Measurements from ENCODE around the gene POLR2L. TPM values are rescaled to one million over a fixed set of nuclear protein-coding genes. Genes with fewer than 3 reads are reported as not detected.

Gene POLR2L
- total RNA-seq (2014; rRNA removed; shearing (Covaris generic); ENCODE audit: low replicate concordance): 113 and 203 TPM in 2 replicates

GRCh38 chr11:842370-843002, at the start of gene POLR2L, which contains the start of gene TSPAN4:
Gene POLR2L, minus strand, starts transcription at chr11:842529. Its CDS starts 21 bp downstream, at chr11:842508.
Gene TSPAN4, plus strand, starts transcription at chr11:842852. Its CDS starts 7,453 bp downstream, at chr11:850305.
- peaks cover 24% of the 10 kb centered on the region for H3K4me1 ChIP-seq (ENCODE audit: low read length)
- H4K20me1 ChIP-seq (ENCODE audit: insufficient read depth, low read depth, low read length): peaks cover 31% of the 10 kb centered on the region; the same call in 1 of the 2 replicates
- peak within 1 kb of the TSS; percentile 87; the same call in 1 of the 2 replicates for H2AFZ ChIP-seq (ENCODE audit: low read length)
- H3K4me2 ChIP-seq (ENCODE audit: low read depth, low read length, poor library complexity, severe bottlenecking): peak within 1 kb of the TSS; percentile 85
- H3K27me3 ChIP-seq (ENCODE audit: low read length): no peaks in the 10 kb centered on the region
- peak; percentile 96 for DNase-seq
- no peaks in the 10 kb centered on the region for H3K9me2 ChIP-seq (replicated peaks; ENCODE audit: insufficient read depth, low read length)
- H3K4me3 ChIP-seq (ENCODE audit: low read length): peak within 1 kb of the TSS; percentile 99
- no peaks in the 10 kb centered on the region for H3K9me3 ChIP-seq (ENCODE audit: low read length)
- peaks cover 24% of the 10 kb centered on the region for H3K79me2 ChIP-seq (ENCODE audit: low read length)
- H3K27ac ChIP-seq (ENCODE audit: low read length): peak within 1 kb of the TSS; percentile 65
- H3K36me3 ChIP-seq (ENCODE audit: insufficient read depth, low read length): 0 out of 2 replicates have a peak, but pooled peaks cover 3% of the 10 kb centered on the region
- peak within 1 kb of the TSS; percentile 99 for H3K9ac ChIP-seq (ENCODE audit: low read length)

DNA sequence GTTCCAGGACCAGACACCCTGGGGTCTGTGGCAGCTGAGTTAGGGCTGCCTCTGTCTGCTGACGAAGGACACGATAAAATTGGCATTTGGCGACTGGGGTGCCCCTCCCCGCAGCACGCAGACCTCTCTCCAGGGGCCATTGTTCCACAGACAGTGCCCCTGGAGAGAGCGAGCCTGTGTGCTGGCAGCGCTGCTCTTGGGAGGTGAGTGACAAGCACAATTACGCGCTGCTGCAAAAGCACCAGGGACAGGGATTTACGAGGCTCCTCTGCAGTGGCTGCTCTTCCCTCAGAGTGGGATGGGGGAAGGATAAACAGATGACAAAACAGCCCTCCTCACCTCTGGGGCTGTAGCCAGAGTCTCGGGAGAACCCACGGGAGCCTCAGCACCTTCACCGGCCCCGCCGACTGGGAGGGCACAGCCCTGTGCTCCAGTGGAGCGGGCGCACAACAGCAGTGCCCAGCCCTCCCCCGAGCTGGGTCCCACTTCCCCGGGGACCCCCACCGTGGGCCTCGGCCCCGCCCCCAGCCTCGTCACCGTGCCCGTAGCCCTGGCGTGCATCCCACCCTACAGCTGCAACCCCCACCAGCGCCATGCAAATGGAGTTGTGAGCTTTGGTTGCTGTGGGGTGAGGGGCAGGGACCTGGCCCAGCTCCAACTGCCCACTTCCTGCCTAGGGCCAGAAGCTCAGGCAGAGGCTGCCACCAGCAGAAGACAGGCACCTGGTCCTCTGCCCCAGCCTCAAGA, 48.6 kb upstream of the POLR2L start:
- no peak for DNase-seq
- Histone ChIP-seq H3K4me3 (ENCODE audit: low read length) (no peak overlapping the region), H4K20me1 (ENCODE audit: insufficient read depth, low read depth, low read length) (no peaks in the 10 kb centered on the region), H3K4me2 (ENCODE audit: low read depth, low read length, poor library complexity, severe bottlenecking) (no peak overlapping the region), H3K4me1 (ENCODE audit: low read length) (no peaks in the 10 kb centered on the region), H3K9me2 (replicated peaks; ENCODE audit: insufficient read depth, low read length) (no peaks in the 10 kb centered on the region), H3K36me3 (ENCODE audit: insufficient read depth, low read length) (no peaks in the 10 kb centered on the region), H3K9me3 (ENCODE audit: low read length) (no peaks in the 10 kb centered on the region), H3K27ac (ENCODE audit: low read length) (no peak overlapping the region), H2AFZ (ENCODE audit: low read length) (no peak overlapping the region), H3K9ac (ENCODE audit: low read length) (no peak overlapping the region), H3K27me3 (ENCODE audit: low read length) (no peaks in the 10 kb centered on the region), H3K79me2 (ENCODE audit: low read length) (no peaks in the 10 kb centered on the region)

- Histone ChIP-seq H3K9me3 (ENCODE audit: low read length) (no peaks in the 10 kb centered on the region), H3K27ac (ENCODE audit: low read length) (no peak overlapping the region), H3K9me2 (replicated peaks; ENCODE audit: insufficient read depth, low read length) (no peaks in the 10 kb centered on the region)
These were observed 47.6 kb upstream of the POLR2L start for GRCh38 chr11:889687-890475.

DNA sequence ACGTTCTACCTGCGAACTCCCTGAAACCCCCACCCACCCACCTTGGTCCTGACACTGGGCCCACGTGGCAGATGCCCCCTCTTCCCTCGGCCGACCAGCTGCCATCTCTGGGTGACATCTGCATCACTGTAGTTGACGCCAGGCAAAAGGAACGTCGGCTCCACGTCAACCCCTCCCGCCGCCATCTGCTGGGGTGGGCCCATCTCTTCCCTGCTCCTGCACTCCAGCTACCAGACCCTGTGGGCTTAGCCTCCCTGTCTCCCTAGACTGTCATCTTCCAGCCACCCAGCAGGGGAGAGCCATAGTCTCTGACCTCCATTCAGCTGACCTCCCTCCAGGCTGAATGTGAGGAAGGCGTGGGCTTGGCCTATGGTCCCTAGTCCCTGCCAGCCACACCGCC, 46.9 kb upstream of the POLR2L start:
- H3K4me1 ChIP-seq (ENCODE audit: low read length): no peaks in the 10 kb centered on the region
- H3K9me3 ChIP-seq (ENCODE audit: low read length): no peaks in the 10 kb centered on the region
- H2AFZ ChIP-seq (ENCODE audit: low read length): no peak overlapping the region
- no peaks in the 10 kb centered on the region for H3K9me2 ChIP-seq (replicated peaks; ENCODE audit: insufficient read depth, low read length)
- no peak overlapping the region for H3K9ac ChIP-seq (ENCODE audit: low read length)
- H3K27ac ChIP-seq (ENCODE audit: low read length): no peak overlapping the region
- no peaks in the 10 kb centered on the region for H3K36me3 ChIP-seq (ENCODE audit: insufficient read depth, low read length)
- no peak overlapping the region for H3K4me3 ChIP-seq (ENCODE audit: low read length)
- DNase-seq: no peak
- H3K4me2 ChIP-seq (ENCODE audit: low read depth, low read length, poor library complexity, severe bottlenecking): no peak overlapping the region
- H3K27me3 ChIP-seq (ENCODE audit: low read length): no peaks in the 10 kb centered on the region
- no peaks in the 10 kb centered on the region for H4K20me1 ChIP-seq (ENCODE audit: insufficient read depth, low read depth, low read length)
- no peaks in the 10 kb centered on the region for H3K79me2 ChIP-seq (ENCODE audit: low read length)

More at GRCh38 chr11:889687-890475, 47.6 kb upstream of the POLR2L start:
- Histone ChIP-seq H3K27me3 (ENCODE audit: low read length) (no peaks in the 10 kb centered on the region), H3K4me3 (ENCODE audit: low read length) (no peak overlapping the region), H2AFZ (ENCODE audit: low read length) (no peak overlapping the region), H3K9ac (ENCODE audit: low read length) (no peak overlapping the region), H3K36me3 (ENCODE audit: insufficient read depth, low read length) (no peaks in the 10 kb centered on the region), H3K4me1 (ENCODE audit: low read length) (no peaks in the 10 kb centered on the region), H3K79me2 (ENCODE audit: low read length) (no peaks in the 10 kb centered on the region), H4K20me1 (ENCODE audit: insufficient read depth, low read depth, low read length) (no peaks in the 10 kb centered on the region), H3K4me2 (ENCODE audit: low read depth, low read length, poor library complexity, severe bottlenecking) (no peak overlapping the region)
- DNase-seq: no peak

GRCh38 chr11:888310-889212, 46.2 kb upstream of the POLR2L start:
- Histone ChIP-seq H3K9me3 (ENCODE audit: low read length) (no peaks in the 10 kb centered on the region), H3K9ac (ENCODE audit: low read length) (no peak overlapping the region), H3K27ac (ENCODE audit: low read length) (no peak overlapping the region), H3K36me3 (ENCODE audit: insufficient read depth, low read length) (no peaks in the 10 kb centered on the region), H3K79me2 (ENCODE audit: low read length) (no peaks in the 10 kb centered on the region), H3K27me3 (ENCODE audit: low read length) (no peaks in the 10 kb centered on the region), H3K9me2 (replicated peaks; ENCODE audit: insufficient read depth, low read length) (no peaks in the 10 kb centered on the region), H3K4me1 (ENCODE audit: low read length) (no peaks in the 10 kb centered on the region), H3K4me2 (ENCODE audit: low read depth, low read length, poor library complexity, severe bottlenecking) (no peak overlapping the region), H4K20me1 (ENCODE audit: insufficient read depth, low read depth, low read length) (no peaks in the 10 kb centered on the region), H2AFZ (ENCODE audit: low read length) (no peak overlapping the region), H3K4me3 (ENCODE audit: low read length) (no peak overlapping the region)
- DNase-seq: no peak

GRCh38 chr11:887589-887988, 45.3 kb upstream of the POLR2L start:
- no peaks in the 10 kb centered on the region for H3K27me3 ChIP-seq (ENCODE audit: low read length)
- no peaks in the 10 kb centered on the region for H3K9me3 ChIP-seq (ENCODE audit: low read length)
- H2AFZ ChIP-seq (ENCODE audit: low read length): no peak overlapping the region
- H3K4me1 ChIP-seq (ENCODE audit: low read length): no peaks in the 10 kb centered on the region
- no peaks in the 10 kb centered on the region for H3K9me2 ChIP-seq (replicated peaks; ENCODE audit: insufficient read depth, low read length)
- H3K27ac ChIP-seq (ENCODE audit: low read length): no peak overlapping the region
- no peak overlapping the region for H3K4me2 ChIP-seq (ENCODE audit: low read depth, low read length, poor library complexity, severe bottlenecking)
- no peaks in the 10 kb centered on the region for H4K20me1 ChIP-seq (ENCODE audit: insufficient read depth, low read depth, low read length)
- DNase-seq: no peak
- no peaks in the 10 kb centered on the region for H3K79me2 ChIP-seq (ENCODE audit: low read length)
- no peak overlapping the region for H3K4me3 ChIP-seq (ENCODE audit: low read length)
- no peaks in the 10 kb centered on the region for H3K36me3 ChIP-seq (ENCODE audit: insufficient read depth, low read length)
- no peak overlapping the region for H3K9ac ChIP-seq (ENCODE audit: low read length)

GRCh38 chr11:886568-886967, 44.2 kb upstream of the POLR2L start:
- Histone ChIP-seq H3K27me3 (ENCODE audit: low read length) (no peaks in the 10 kb centered on the region), H3K79me2 (ENCODE audit: low read length) (no peaks in the 10 kb centered on the region), H4K20me1 (ENCODE audit: insufficient read depth, low read depth, low read length) (no peaks in the 10 kb centered on the region), H3K27ac (ENCODE audit: low read length) (no peak overlapping the region), H3K9me3 (ENCODE audit: low read length) (no peaks in the 10 kb centered on the region), H3K4me1 (ENCODE audit: low read length) (no peaks in the 10 kb centered on the region), H3K36me3 (ENCODE audit: insufficient read depth, low read length) (no peaks in the 10 kb centered on the region), H2AFZ (ENCODE audit: low read length) (no peak overlapping the region), H3K4me3 (ENCODE audit: low read length) (no peak overlapping the region), H3K9me2 (replicated peaks; ENCODE audit: insufficient read depth, low read length) (no peaks in the 10 kb centered on the region), H3K4me2 (ENCODE audit: low read depth, low read length, poor library complexity, severe bottlenecking) (no peak overlapping the region), H3K9ac (ENCODE audit: low read length) (no peak overlapping the region)
- no peak for DNase-seq

Data from Karpas-422 (cell line).